Measurements from ENCODE around the gene YWHAG. TPM values are rescaled to one million over a fixed set of nuclear protein-coding genes. Genes with fewer than 3 reads are reported as not detected.

YWHAG gene
- polyA plus RNA-seq, 1 of the 3 experiments (the other 2 are of a cell fraction) = 60.4 TPM

- H3K9me3 ChIP-seq = no peaks in the 10 kb centered on the region
- H3K27ac ChIP-seq (ENCODE audit: low read depth in 2 of 2, low read length in 1 of 2) = no peak overlapping the region; a peak in 1 of 4 replicates
- no peaks in the 10 kb centered on the region for H3K9me2 ChIP-seq
- WGBS (ENCODE audit: low lambda C conversion rate) = 89% methylated on average over 7 of the region's 7 CpGs
- ChIA-PET POLR2A (no interaction called here), CTCF (interaction anchor here (1.2 to 31.3 kb wide), 4 partner anchors 9 to 122 kb away, joined by 6 to 774 read pairs (median 15); no protein-coding TSS in a partner anchor)
- no peak for DNase-seq
- no peak overlapping the region for H3K4me3 ChIP-seq (ENCODE audit: low read depth in 2 of 2, low read length in 1 of 2)
- H3K79me2 ChIP-seq (ENCODE audit: insufficient read depth) = peaks cover 24% of the 10 kb centered on the region
- H3K9ac ChIP-seq = no peak overlapping the region
- TF ChIP-seq, protein P1, sequence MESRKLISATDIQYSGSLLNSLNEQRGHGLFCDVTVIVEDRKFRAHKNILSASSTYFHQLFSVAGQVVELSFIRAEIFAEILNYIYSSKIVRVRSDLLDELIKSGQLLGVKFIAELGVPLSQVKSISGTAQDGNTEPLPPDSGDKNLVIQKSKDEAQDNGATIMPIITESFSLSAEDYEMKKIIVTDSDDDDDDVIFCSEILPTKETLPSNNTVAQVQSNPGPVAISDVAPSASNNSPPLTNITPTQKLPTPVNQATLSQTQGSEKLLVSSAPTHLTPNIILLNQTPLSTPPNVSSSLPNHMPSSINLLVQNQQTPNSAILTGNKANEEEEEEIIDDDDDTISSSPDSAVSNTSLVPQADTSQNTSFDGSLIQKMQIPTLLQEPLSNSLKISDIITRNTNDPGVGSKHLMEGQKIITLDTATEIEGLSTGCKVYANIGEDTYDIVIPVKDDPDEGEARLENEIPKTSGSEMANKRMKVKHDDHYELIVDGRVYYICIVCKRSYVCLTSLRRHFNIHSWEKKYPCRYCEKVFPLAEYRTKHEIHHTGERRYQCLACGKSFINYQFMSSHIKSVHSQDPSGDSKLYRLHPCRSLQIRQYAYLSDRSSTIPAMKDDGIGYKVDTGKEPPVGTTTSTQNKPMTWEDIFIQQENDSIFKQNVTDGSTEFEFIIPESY (IDR thresholded peaks at IDR 0.05; ENCODE audit: borderline replicate concordance, low read depth) = no peak
- TF ChIP-seq FOSL2 (IDR thresholded peaks at IDR 0.05; ENCODE audit: borderline replicate concordance, low read depth) (peak; percentile 51; the same call in 1 of the 2 replicates), NFIC (IDR thresholded peaks at IDR 0.05; ENCODE audit: borderline replicate concordance) (peak; percentile 66)
- peaks cover 8% of the 10 kb centered on the region for H4K20me1 ChIP-seq (ENCODE audit: insufficient read depth)
- no peak overlapping the region for H2AFZ ChIP-seq (ENCODE audit: low read depth)
- H3K36me3 ChIP-seq (replicated peaks in 1 of 2; ENCODE audit: control insufficient read depth in 1 of 2, insufficient read depth in 2 of 2, low read length in 1 of 2) = peaks cover 3 to 10% of the 10 kb centered on the region in 2 experiments
- H3F3A ChIP-seq (replicated peaks; ENCODE audit: insufficient read depth) = peaks cover 23% of the 10 kb centered on the region
- H3K4me1 ChIP-seq (ENCODE audit: control insufficient read depth in 1 of 2, insufficient read depth in 2 of 2, low read depth in 1 of 2, low read length in 1 of 2) = peaks cover 11 to 21% of the 10 kb centered on the region in 2 experiments; a peak in 3 of 4 replicates
- H3K4me2 ChIP-seq = no peak overlapping the region
- no peaks in the 10 kb centered on the region for H3K27me3 ChIP-seq (ENCODE audit: insufficient read depth)
Observed at GRCh38 chr7:76300166-76300731, 58.5 kb downstream of the YWHAG start.

DNA sequence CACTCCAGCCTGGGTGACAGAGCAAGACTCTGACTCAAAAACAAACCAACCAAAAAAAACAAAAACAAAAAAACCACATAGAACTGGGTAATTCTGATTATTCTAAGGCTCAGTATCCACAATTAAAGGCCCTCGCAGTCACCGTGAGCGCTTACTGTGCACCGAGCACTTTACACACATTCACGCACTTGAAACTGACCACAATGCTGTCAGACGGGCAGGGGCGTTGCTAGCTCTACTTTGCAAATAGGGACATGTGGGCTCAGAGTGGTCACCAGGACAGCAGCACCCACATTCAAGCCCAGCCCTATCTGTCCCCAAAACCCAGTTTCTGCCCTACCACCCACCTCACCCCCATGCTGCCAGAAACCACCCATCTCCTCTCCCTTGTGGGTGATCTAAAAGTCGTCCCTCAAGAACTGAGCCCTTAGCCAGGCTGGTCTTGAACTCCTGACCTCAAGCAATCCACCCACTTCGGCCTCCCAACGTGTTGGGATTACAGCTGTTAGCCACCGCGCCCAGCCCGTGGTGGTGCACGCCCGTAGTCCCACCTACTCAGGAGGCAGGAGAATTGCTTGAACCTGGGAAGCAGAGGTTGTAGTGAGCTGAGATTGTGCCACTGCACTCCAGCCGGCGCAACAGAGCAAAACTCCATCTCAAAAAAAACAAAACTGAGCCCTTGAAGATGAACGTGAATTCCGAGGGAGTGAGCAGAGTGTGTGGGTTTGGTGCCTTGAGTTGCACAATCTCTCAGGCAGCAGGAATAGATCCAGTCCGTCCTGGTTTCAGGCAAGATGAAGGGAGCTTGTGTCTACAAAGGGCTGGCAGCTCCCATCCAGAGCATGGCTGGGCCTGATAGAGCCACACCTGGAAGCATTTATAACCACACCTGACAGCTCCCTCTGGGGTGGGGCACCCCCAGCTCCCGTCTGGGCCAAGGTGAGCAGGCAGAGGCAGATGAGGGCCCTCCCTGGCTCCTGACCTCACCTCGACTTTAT, 61.7 kb downstream of the YWHAG start:
- POLR2A ChIA-PET = no interaction called here
- no peak for DNase-seq
- no peaks in the 10 kb centered on the region for H3K27me3 ChIP-seq (ENCODE audit: insufficient read depth)
- H2AFZ ChIP-seq (ENCODE audit: low read depth) = no peak overlapping the region
- no peaks in the 10 kb centered on the region for H3K9me2 ChIP-seq
- H3F3A ChIP-seq (replicated peaks; ENCODE audit: insufficient read depth) = peaks cover 29% of the 10 kb centered on the region
- H3K27ac ChIP-seq (ENCODE audit: low read depth in 2 of 2, low read length in 1 of 2) = no peak overlapping the region
- WGBS (ENCODE audit: low lambda C conversion rate) = 82% methylated on average over 21 of the region's 22 CpGs
- CTCF ChIA-PET = interaction anchor here (0.8 to 31.3 kb wide), 3 partner anchors 8 to 121 kb away, joined by 3 to 774 read pairs (median 88); no protein-coding TSS in a partner anchor
- H3K79me2 ChIP-seq (ENCODE audit: insufficient read depth) = no peaks in the 10 kb centered on the region
- no peaks in the 10 kb centered on the region for H4K20me1 ChIP-seq (ENCODE audit: insufficient read depth)
- peaks cover 14 to 29% of the 10 kb centered on the region in 2 experiments; a peak in 3 of 4 replicates for H3K4me1 ChIP-seq (ENCODE audit: control insufficient read depth in 1 of 2, insufficient read depth in 2 of 2, low read depth in 1 of 2, low read length in 1 of 2)
- no peak overlapping the region for H3K4me3 ChIP-seq (ENCODE audit: low read depth in 2 of 2, low read length in 1 of 2)
- H3K9me3 ChIP-seq = no peaks in the 10 kb centered on the region
- no peak for TF ChIP-seq GABPA (IDR thresholded peaks at IDR 0.05; ENCODE audit: low read depth)
- TF ChIP-seq RFX5 (IDR thresholded peaks at IDR 0.05; ENCODE audit: low read length) = no peak
- TF ChIP-seq, protein P1 (IDR thresholded peaks at IDR 0.05; ENCODE audit: borderline replicate concordance, low read depth) = no peak
- no peak for TF ChIP-seq EP300 (IDR thresholded peaks at IDR 0.05; ENCODE audit: borderline replicate concordance in 1 of 2, low read depth in 1 of 2, low read length in 1 of 2)
- no peak for TF ChIP-seq USF2 (IDR thresholded peaks at IDR 0.05; ENCODE audit: borderline replicate concordance, low read depth, low read length)
- TF ChIP-seq, protein P2, sequence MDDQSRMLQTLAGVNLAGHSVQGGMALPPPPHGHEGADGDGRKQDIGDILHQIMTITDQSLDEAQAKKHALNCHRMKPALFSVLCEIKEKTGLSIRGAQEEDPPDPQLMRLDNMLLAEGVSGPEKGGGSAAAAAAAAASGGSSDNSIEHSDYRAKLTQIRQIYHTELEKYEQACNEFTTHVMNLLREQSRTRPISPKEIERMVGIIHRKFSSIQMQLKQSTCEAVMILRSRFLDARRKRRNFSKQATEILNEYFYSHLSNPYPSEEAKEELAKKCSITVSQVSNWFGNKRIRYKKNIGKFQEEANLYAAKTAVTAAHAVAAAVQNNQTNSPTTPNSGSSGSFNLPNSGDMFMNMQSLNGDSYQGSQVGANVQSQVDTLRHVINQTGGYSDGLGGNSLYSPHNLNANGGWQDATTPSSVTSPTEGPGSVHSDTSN (IDR thresholded peaks at IDR 0.05) = no peak
- TF ChIP-seq, protein P3, sequence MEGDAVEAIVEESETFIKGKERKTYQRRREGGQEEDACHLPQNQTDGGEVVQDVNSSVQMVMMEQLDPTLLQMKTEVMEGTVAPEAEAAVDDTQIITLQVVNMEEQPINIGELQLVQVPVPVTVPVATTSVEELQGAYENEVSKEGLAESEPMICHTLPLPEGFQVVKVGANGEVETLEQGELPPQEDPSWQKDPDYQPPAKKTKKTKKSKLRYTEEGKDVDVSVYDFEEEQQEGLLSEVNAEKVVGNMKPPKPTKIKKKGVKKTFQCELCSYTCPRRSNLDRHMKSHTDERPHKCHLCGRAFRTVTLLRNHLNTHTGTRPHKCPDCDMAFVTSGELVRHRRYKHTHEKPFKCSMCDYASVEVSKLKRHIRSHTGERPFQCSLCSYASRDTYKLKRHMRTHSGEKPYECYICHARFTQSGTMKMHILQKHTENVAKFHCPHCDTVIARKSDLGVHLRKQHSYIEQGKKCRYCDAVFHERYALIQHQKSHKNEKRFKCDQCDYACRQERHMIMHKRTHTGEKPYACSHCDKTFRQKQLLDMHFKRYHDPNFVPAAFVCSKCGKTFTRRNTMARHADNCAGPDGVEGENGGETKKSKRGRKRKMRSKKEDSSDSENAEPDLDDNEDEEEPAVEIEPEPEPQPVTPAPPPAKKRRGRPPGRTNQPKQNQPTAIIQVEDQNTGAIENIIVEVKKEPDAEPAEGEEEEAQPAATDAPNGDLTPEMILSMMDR (IDR thresholded peaks at IDR 0.05) = no peak
- no peak for TF ChIP-seq RXRA (IDR thresholded peaks at IDR 0.05; ENCODE audit: borderline replicate concordance, low read depth)
- no peak for TF ChIP-seq TCF12 (IDR thresholded peaks at IDR 0.05)
- no peak for TF ChIP-seq SMC3 (IDR thresholded peaks at IDR 0.05; ENCODE audit: low read depth, low read length)
- TF ChIP-seq YY1 (IDR thresholded peaks at IDR 0.05; ENCODE audit: low read depth) = no peak
- no peak for TF ChIP-seq FOXJ3 (CRISPR knock-in tag; IDR thresholded peaks at IDR 0.05)
- TF ChIP-seq SIN3A (IDR thresholded peaks at IDR 0.05; ENCODE audit: borderline replicate concordance, low read depth, low read length) = no peak
- no peak overlapping the region for H3K4me2 ChIP-seq
- H3K9ac ChIP-seq = no peak overlapping the region
- no peaks in the 10 kb centered on the region for H3K36me3 ChIP-seq (replicated peaks in 1 of 2; ENCODE audit: control insufficient read depth in 1 of 2, insufficient read depth in 2 of 2, low read length in 1 of 2)

Measured in SK-N-SH (cell line).